Measurements from ENCODE around the gene KRTAP5-5.
"Not testable (repeated sequence)": the region's sequence is repeated elsewhere in the genome, so short reads cannot be mapped to it uniquely, and the experiment has no call there.

Gene KRTAP5-5

GRCh38 chr11:1598816-1599215 is 30.8 kb upstream of the KRTAP5-5 start:
- in situ Hi-C loops (cut with MboI; ENCODE audit: low sequenced_read_pairs): no loop called here
- Histone ChIP-seq H3K27me3 (ENCODE audit: low read depth) (peaks cover 10% of the 10 kb centered on the region), H3K9me3 (no peaks in the 10 kb centered on the region), H3K4me1 (no peaks in the 10 kb centered on the region), H3K36me3 (replicated peaks) (no peaks in the 10 kb centered on the region), H3K4me3 (no peak overlapping the region)
- DNase-seq (ENCODE audit: low spot score in 2 of 2): no peak

GRCh38 chr11:1600626-1601025 is 28.9 kb upstream of the KRTAP5-5 start:
- Histone ChIP-seq H3K36me3 (replicated peaks) (no peaks in the 10 kb centered on the region), H3K9me3 (no peaks in the 10 kb centered on the region), H3K4me3 (no peak overlapping the region), H3K4me1 (no peaks in the 10 kb centered on the region), H3K27me3 (ENCODE audit: low read depth) (peaks cover 3% of the 10 kb centered on the region; the same call in 1 of the 2 replicates)
- in situ Hi-C loops (cut with MboI; ENCODE audit: low sequenced_read_pairs): no loop called here
- no peak for DNase-seq (ENCODE audit: low spot score in 2 of 2)

- DNase-seq (ENCODE audit: low spot score in 2 of 2); H3K9me3 ChIP-seq; H3K4me1 ChIP-seq; H3K36me3 ChIP-seq (replicated peaks); H3K4me3 ChIP-seq; H3K27me3 ChIP-seq (ENCODE audit: low read depth); in situ Hi-C loops (cut with MboI; ENCODE audit: low sequenced_read_pairs): not testable (repeated sequence)
Observed at GRCh38 chr11:1601663-1602062, 27.9 kb upstream of the KRTAP5-5 start.

- in situ Hi-C loops (cut with MboI; ENCODE audit: low sequenced_read_pairs): no loop called here
- Histone ChIP-seq H3K36me3 (replicated peaks) (no peaks in the 10 kb centered on the region), H3K4me3 (no peak overlapping the region), H3K4me1 (no peaks in the 10 kb centered on the region), H3K27me3 (ENCODE audit: low read depth) (peaks cover 3% of the 10 kb centered on the region; the same call in 1 of the 2 replicates), H3K9me3 (no peaks in the 10 kb centered on the region)
- no peak for DNase-seq (ENCODE audit: low spot score in 2 of 2)
Observed at GRCh38 chr11:1603629-1604028, 25.9 kb upstream of the KRTAP5-5 start.

- no peaks in the 10 kb centered on the region for H3K36me3 ChIP-seq (replicated peaks)
- no peak for DNase-seq (ENCODE audit: low spot score in 2 of 2)
- peaks cover 3% of the 10 kb centered on the region; the same call in 1 of the 2 replicates for H3K27me3 ChIP-seq (ENCODE audit: low read depth)
- in situ Hi-C loops (cut with MboI; ENCODE audit: low sequenced_read_pairs): no loop called here
- H3K4me1 ChIP-seq: no peaks in the 10 kb centered on the region
- H3K9me3 ChIP-seq: no peaks in the 10 kb centered on the region
- no peak overlapping the region for H3K4me3 ChIP-seq
Observed at GRCh38 chr11:1604181-1604580, 25.4 kb upstream of the KRTAP5-5 start.

- Histone ChIP-seq H3K4me3 (no peak overlapping the region), H3K9me3 (no peaks in the 10 kb centered on the region), H3K27me3 (ENCODE audit: low read depth) (peaks cover 2% of the 10 kb centered on the region; the same call in 1 of the 2 replicates), H3K36me3 (replicated peaks) (no peaks in the 10 kb centered on the region), H3K4me1 (no peaks in the 10 kb centered on the region)
- in situ Hi-C loops (cut with MboI; ENCODE audit: low sequenced_read_pairs): no loop called here
- DNase-seq (ENCODE audit: low spot score in 2 of 2): no peak
Observed at GRCh38 chr11:1604711-1605110, 24.9 kb upstream of the KRTAP5-5 start.

GRCh38 chr11:1605923-1606322 is 23.7 kb upstream of the KRTAP5-5 start:
- DNase-seq (ENCODE audit: low spot score in 2 of 2); in situ Hi-C loops (cut with MboI; ENCODE audit: low sequenced_read_pairs); H3K36me3 ChIP-seq (replicated peaks); H3K27me3 ChIP-seq (ENCODE audit: low read depth); H3K4me1 ChIP-seq; H3K9me3 ChIP-seq; H3K4me3 ChIP-seq: not testable (repeated sequence)

GRCh38 chr11:1607156-1607845 is 22.3 kb upstream of the KRTAP5-5 start:
- in situ Hi-C loops (cut with MboI; ENCODE audit: low sequenced_read_pairs); H3K36me3 ChIP-seq (replicated peaks); DNase-seq (ENCODE audit: low spot score in 2 of 2); H3K9me3 ChIP-seq; H3K27me3 ChIP-seq (ENCODE audit: low read depth); H3K4me3 ChIP-seq; H3K4me1 ChIP-seq: not testable (repeated sequence)

GRCh38 chr11:1607901-1608300 is 21.7 kb upstream of the KRTAP5-5 start:
- H3K27me3 ChIP-seq (ENCODE audit: low read depth); in situ Hi-C loops (cut with MboI; ENCODE audit: low sequenced_read_pairs); H3K36me3 ChIP-seq (replicated peaks); H3K4me3 ChIP-seq; H3K9me3 ChIP-seq; DNase-seq (ENCODE audit: low spot score in 2 of 2); H3K4me1 ChIP-seq: not testable (repeated sequence)

- no peak for DNase-seq (ENCODE audit: low spot score in 2 of 2)
- Histone ChIP-seq H3K27me3 (ENCODE audit: low read depth) (no peaks in the 10 kb centered on the region), H3K4me1 (no peaks in the 10 kb centered on the region), H3K9me3 (no peaks in the 10 kb centered on the region), H3K36me3 (replicated peaks) (no peaks in the 10 kb centered on the region), H3K4me3 (no peak within 1 kb of the TSS)
- in situ Hi-C loops (cut with MboI; ENCODE audit: low sequenced_read_pairs): no loop called here
Observed at GRCh38 chr11:1608363-1608762, 21.2 kb upstream of the KRTAP5-5 start, which contains the start of gene KRTAP5-3. KRTAP5-3 (minus strand) TSS chr11:1608463; CDS start chr11:1608385, 78 bp downstream.

- Histone ChIP-seq H3K27me3 (ENCODE audit: low read depth) (no peaks in the 10 kb centered on the region), H3K9me3 (no peaks in the 10 kb centered on the region), H3K4me3 (no peak overlapping the region), H3K4me1 (no peaks in the 10 kb centered on the region), H3K36me3 (replicated peaks) (no peaks in the 10 kb centered on the region)
- no peak for DNase-seq (ENCODE audit: low spot score in 2 of 2)
- in situ Hi-C loops (cut with MboI; ENCODE audit: low sequenced_read_pairs): no loop called here
Observed at GRCh38 chr11:1618231-1618630, 11.3 kb upstream of the KRTAP5-5 start.

GRCh38 chr11:1619449-1619848 is 10.1 kb upstream of the KRTAP5-5 start:
- Histone ChIP-seq H3K4me3 (no peak overlapping the region), H3K27me3 (ENCODE audit: low read depth) (no peaks in the 10 kb centered on the region), H3K9me3 (no peaks in the 10 kb centered on the region), H3K36me3 (replicated peaks) (no peaks in the 10 kb centered on the region), H3K4me1 (no peaks in the 10 kb centered on the region)
- in situ Hi-C loops (cut with MboI; ENCODE audit: low sequenced_read_pairs): no loop called here
- no peak for DNase-seq (ENCODE audit: low spot score in 2 of 2)

GRCh38 chr11:1622086-1622485 is 7.5 kb upstream of the KRTAP5-5 start, which contains the start of gene KRTAP5-4:
KRTAP5-4 (minus strand) TSS chr11:1622138; CDS start chr11:1622093, 45 bp downstream.
- Histone ChIP-seq H3K9me3 (no peaks in the 10 kb centered on the region), H3K4me1 (no peaks in the 10 kb centered on the region), H3K4me3 (no peak within 1 kb of the TSS), H3K36me3 (replicated peaks) (no peaks in the 10 kb centered on the region), H3K27me3 (ENCODE audit: low read depth) (0 out of 2 replicates have a peak, but pooled peaks cover 3% of the 10 kb centered on the region)
- DNase-seq (ENCODE audit: low spot score in 2 of 2): no peak
- in situ Hi-C loops (cut with MboI; ENCODE audit: low sequenced_read_pairs): no loop called here

- H3K27me3 ChIP-seq (ENCODE audit: low read depth): 0 out of 2 replicates have a peak, but pooled peaks cover 3% of the 10 kb centered on the region
Observed at GRCh38 chr11:1623716-1624115, 5.9 kb upstream of the KRTAP5-5 start.

More at GRCh38 chr11:1623716-1624115, 5.9 kb upstream of the KRTAP5-5 start:
- Histone ChIP-seq H3K9me3 (no peaks in the 10 kb centered on the region), H3K4me1 (no peaks in the 10 kb centered on the region), H3K36me3 (replicated peaks) (no peaks in the 10 kb centered on the region), H3K4me3 (no peak overlapping the region)
- in situ Hi-C loops (cut with MboI; ENCODE audit: low sequenced_read_pairs): no loop called here
- DNase-seq (ENCODE audit: low spot score in 2 of 2): no peak

Measured in HAP-1 (cell line).